ENCODE results near the gene PAPPA. TPM values are rescaled to one million over a fixed set of nuclear protein-coding genes. Genes with fewer than 3 reads are reported as not detected.

PAPPA gene
- total RNA-seq, 2 donors from 2014 or later = 0.09 TPM

DNA sequence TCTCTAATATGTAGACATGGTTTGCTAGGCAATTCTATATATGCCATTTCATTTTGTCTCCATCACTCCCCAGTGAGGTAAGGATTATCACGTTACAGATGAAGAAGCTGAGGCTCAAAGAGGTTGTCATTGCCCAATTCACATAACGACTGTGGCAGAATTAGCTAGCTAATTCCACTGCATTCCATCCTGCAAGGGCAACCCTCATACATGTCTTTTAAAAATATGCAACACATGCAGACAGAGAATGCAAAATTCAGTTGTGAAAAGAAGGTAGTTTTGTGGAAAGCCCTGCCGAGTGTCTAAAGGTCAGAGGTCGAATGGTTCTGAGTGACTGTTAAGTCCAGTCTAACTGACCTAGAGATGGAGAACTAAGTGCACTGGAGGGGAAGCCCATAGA, 219.2 kb downstream of the PAPPA start:
- Mint-ChIP-seq H3K4me1 (no peaks in the 10 kb centered on the region), H3K9me3 (no peaks in the 10 kb centered on the region), H3K36me3 (ENCODE audit: low read depth) (no peaks in the 10 kb centered on the region), H3K27ac (no peak overlapping the region), H3K4me3 (no peak overlapping the region), H3K27me3 (ENCODE audit: insufficient read depth) (peaks cover 5% of the 10 kb centered on the region)
- 92 to 97% methylated on average over 3 to 4 of the region's 4 CpGs for WGBS, 2 experiments (ENCODE audit: insufficient coverage in 1 of 2, insufficient read length in 1 of 2)
- peaks cover 3% of the 10 kb centered on the region for H3K27me3 ChIP-seq (ENCODE audit: control insufficient read depth, insufficient read depth, low read length, poor library complexity, severe bottlenecking)
- H3K4me1 ChIP-seq (ENCODE audit: control insufficient read depth, insufficient read depth, low read length) = no peaks in the 10 kb centered on the region
- TF ChIP-seq, protein P1, sequence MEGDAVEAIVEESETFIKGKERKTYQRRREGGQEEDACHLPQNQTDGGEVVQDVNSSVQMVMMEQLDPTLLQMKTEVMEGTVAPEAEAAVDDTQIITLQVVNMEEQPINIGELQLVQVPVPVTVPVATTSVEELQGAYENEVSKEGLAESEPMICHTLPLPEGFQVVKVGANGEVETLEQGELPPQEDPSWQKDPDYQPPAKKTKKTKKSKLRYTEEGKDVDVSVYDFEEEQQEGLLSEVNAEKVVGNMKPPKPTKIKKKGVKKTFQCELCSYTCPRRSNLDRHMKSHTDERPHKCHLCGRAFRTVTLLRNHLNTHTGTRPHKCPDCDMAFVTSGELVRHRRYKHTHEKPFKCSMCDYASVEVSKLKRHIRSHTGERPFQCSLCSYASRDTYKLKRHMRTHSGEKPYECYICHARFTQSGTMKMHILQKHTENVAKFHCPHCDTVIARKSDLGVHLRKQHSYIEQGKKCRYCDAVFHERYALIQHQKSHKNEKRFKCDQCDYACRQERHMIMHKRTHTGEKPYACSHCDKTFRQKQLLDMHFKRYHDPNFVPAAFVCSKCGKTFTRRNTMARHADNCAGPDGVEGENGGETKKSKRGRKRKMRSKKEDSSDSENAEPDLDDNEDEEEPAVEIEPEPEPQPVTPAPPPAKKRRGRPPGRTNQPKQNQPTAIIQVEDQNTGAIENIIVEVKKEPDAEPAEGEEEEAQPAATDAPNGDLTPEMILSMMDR (conservative IDR thresholded peaks at IDR 0.05) = no peak
- DNase-seq = no peak
- H3K9me3 ChIP-seq (ENCODE audit: control insufficient read depth, low read length) = no peaks in the 10 kb centered on the region
- H3K9ac ChIP-seq (ENCODE audit: extremely low read depth, low read length, poor library complexity, severe bottlenecking) = no peak overlapping the region
- H3K4me3 ChIP-seq (ENCODE audit: low read length) = no peak overlapping the region
- H3K36me3 ChIP-seq (ENCODE audit: control insufficient read depth, insufficient read depth, low read length) = no peaks in the 10 kb centered on the region
- H3K27ac ChIP-seq (ENCODE audit: low read depth, low read length) = no peak overlapping the region

DNA sequence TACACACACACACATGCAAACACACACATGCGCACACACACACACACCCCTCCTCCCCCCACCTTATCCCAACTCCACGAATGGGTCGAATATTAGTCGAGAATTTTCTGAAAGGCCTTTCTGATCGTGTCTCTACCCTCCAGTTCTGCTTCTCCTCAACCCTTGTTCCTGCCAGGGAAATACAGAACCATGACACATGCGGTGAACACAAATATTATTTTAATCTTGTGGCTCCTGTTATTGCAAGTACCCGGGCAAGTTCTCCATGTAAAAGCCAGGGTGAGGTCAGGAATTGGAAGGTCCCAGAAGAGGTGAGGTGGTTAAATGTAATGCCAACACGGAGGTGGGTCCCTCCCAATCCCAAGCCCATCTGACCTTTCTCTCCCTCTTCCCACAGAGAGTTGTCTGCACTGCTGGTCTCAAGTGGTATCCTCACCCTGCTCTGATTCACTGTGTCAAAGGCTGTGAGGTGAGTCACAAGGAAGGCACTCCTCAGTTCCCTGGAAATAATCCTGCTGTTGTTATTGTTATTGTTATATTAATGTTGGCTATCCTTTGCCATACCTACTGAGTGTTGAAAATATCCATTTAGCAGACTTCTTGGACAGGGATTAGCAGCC, 223.7 kb downstream of the PAPPA start:
- no peaks in the 10 kb centered on the region for H3K36me3 ChIP-seq (ENCODE audit: control insufficient read depth, insufficient read depth, low read length)
- TF ChIP-seq, protein P1 (conservative IDR thresholded peaks at IDR 0.05) = no peak
- H3K27ac ChIP-seq (ENCODE audit: low read depth, low read length) = no peak overlapping the region
- DNase-seq = no peak
- H3K27me3 ChIP-seq (ENCODE audit: control insufficient read depth, insufficient read depth, low read length, poor library complexity, severe bottlenecking) = peaks cover 3% of the 10 kb centered on the region
- no peaks in the 10 kb centered on the region for H3K9me3 ChIP-seq (ENCODE audit: control insufficient read depth, low read length)
- H3K4me3 ChIP-seq (ENCODE audit: low read length) = no peak overlapping the region
- H3K9ac ChIP-seq (ENCODE audit: extremely low read depth, low read length, poor library complexity, severe bottlenecking) = no peak overlapping the region
- H3K27ac Mint-ChIP-seq = no peak overlapping the region
- H3K27me3 Mint-ChIP-seq (ENCODE audit: insufficient read depth) = peaks cover 11% of the 10 kb centered on the region
- peaks cover 2% of the 10 kb centered on the region for H3K4me1 Mint-ChIP-seq
- no peaks in the 10 kb centered on the region for H3K36me3 Mint-ChIP-seq (ENCODE audit: low read depth)
- no peak overlapping the region for H3K4me3 Mint-ChIP-seq
- H3K9me3 Mint-ChIP-seq = no peaks in the 10 kb centered on the region
- H3K4me1 ChIP-seq (ENCODE audit: control insufficient read depth, insufficient read depth, low read length) = no peaks in the 10 kb centered on the region
- 79 to 82% methylated on average over 7 to 8 of the region's 8 CpGs for WGBS, 2 experiments (ENCODE audit: insufficient coverage in 1 of 2, insufficient read length in 1 of 2)

DNA sequence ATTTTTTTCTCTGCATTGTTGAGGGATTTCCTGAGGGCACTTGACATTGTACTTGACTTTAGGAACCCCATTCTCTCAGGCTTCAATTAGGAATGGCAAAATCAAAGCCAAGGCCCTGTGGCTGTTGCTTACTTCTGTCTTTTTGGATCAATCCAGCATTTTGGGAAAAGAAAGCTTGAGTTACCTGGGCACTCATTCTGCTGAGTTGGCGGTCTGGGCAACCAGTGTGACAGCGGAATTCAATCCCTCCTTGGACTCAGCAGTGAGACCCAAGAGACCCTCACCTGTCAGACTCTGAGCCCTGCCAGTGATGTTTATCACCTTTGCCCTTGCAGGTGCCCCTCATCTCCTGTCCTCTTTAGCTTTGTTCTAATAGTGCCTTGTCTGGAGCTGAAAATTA, 225.3 kb downstream of the PAPPA start:
- Histone ChIP-seq H3K36me3 (ENCODE audit: control insufficient read depth, insufficient read depth, low read length) (no peaks in the 10 kb centered on the region), H3K9ac (ENCODE audit: extremely low read depth, low read length, poor library complexity, severe bottlenecking) (no peak overlapping the region), H3K27me3 (ENCODE audit: control insufficient read depth, insufficient read depth, low read length, poor library complexity, severe bottlenecking) (peaks cover 3% of the 10 kb centered on the region), H3K4me1 (ENCODE audit: control insufficient read depth, insufficient read depth, low read length) (no peaks in the 10 kb centered on the region), H3K9me3 (ENCODE audit: control insufficient read depth, low read length) (no peaks in the 10 kb centered on the region), H3K4me3 (ENCODE audit: low read length) (no peak overlapping the region), H3K27ac (ENCODE audit: low read depth, low read length) (no peak overlapping the region)
- TF ChIP-seq, protein P1 (conservative IDR thresholded peaks at IDR 0.05) = no peak
- no peak overlapping the region for H3K4me3 Mint-ChIP-seq
- 80 to 94% methylated on average over 1 to 2 of the region's 2 CpGs for WGBS, 2 experiments (ENCODE audit: insufficient coverage in 1 of 2, insufficient read length in 1 of 2)
- no peaks in the 10 kb centered on the region for H3K9me3 Mint-ChIP-seq
- peaks cover 2% of the 10 kb centered on the region for H3K4me1 Mint-ChIP-seq
- DNase-seq = no peak
- H3K27me3 Mint-ChIP-seq (ENCODE audit: insufficient read depth) = peaks cover 11% of the 10 kb centered on the region
- H3K36me3 Mint-ChIP-seq (ENCODE audit: low read depth) = no peaks in the 10 kb centered on the region
- no peak overlapping the region for H3K27ac Mint-ChIP-seq
